Esophagus muscularis mucosa (tissue), 4 donors: ENCODE measurements around the gene CHPT1. TPM values are rescaled to one million over a fixed set of nuclear protein-coding genes. Genes with fewer than 3 reads are reported as not detected.
"Not testable (repeated sequence)": the region's sequence is repeated elsewhere in the genome, so short reads cannot be mapped to it uniquely, and the experiment has no call there.

Source experiments
- DNase-seq: peaks from one replicate; pipeline ENCODE4 v3.0.0-alpha.2; 2017; ENCODE audit errors: extremely low spot score
- H3K27ac ChIP-seq, 4 donors: fragments of 200-600 bp; sonication (generic); replicated peaks in 1 of 4; 1 replicate in 3 of 4; 2 replicates in 1 of 4; pipeline ENCODE4 v1.5.1; 2016 to 2019; ENCODE audit warnings: mild to moderate bottlenecking in 1 of 4
- H3K27me3 ChIP-seq, 4 donors: fragments of 200-600 bp; sonication (generic); one replicate each; pipeline versions ENCODE4 v1.5.1 to v1.6.0; 2016 to 2019
- H3K36me3 ChIP-seq, 4 donors: fragments of 200-600 bp; sonication (generic); one replicate each; pipeline ENCODE4 v1.5.1; 2016 to 2019
- H3K4me1 ChIP-seq, 4 donors: fragments of 200-600 bp; sonication (generic); one replicate each; pipeline ENCODE4 v1.5.1; 2016 to 2019
- H3K4me3 ChIP-seq, 4 donors: fragments of 200-600 bp; sonication (generic); 1 replicate in 2 of 4; 2 replicates in 2 of 4; pipeline ENCODE4 v1.5.1; 2016 to 2019; ENCODE audit warnings: mild to moderate bottlenecking in 4 of 4, moderate library complexity in 1 of 4
- H3K9me3 ChIP-seq, 4 donors: fragments of 200-600 bp; sonication (generic); 1 replicate in 3 of 4; 2 replicates in 1 of 4; pipeline ENCODE4 v1.5.1; 2016 to 2019
- CTCF ChIP-seq, 3 experiments: fragments of 200-600 bp in 2 of 3; fragments of 450-650 bp in 1 of 3; sonication (generic) in 2 of 3; IDR thresholded peaks; one replicate each; pipeline ENCODE4 v1.5.1; 2017 to 2019; ENCODE audit warnings: antibody characterized with exemption in 3 of 3, mild to moderate bottlenecking in 2 of 3, moderate library complexity in 1 of 3
- EP300 ChIP-seq: sonication (generic); formaldehyde crosslinking; IDR thresholded peaks from one replicate; pipeline ENCODE4 v1.6.1; 2017; ENCODE audit warnings: antibody characterized with exemption
- POLR2A ChIP-seq: fragments of 450-650 bp; IDR thresholded peaks from one replicate; pipeline ENCODE4 v1.6.1; 2017; ENCODE audit warnings: antibody characterized with exemption, moderate library complexity, mild to moderate bottlenecking, low read depth
- POLR2AphosphoS5 ChIP-seq, 2 donors: sonication (generic); formaldehyde crosslinking; IDR thresholded peaks; one replicate each; pipeline ENCODE4 v1.6.1; 2017; ENCODE audit warnings: antibody characterized with exemption in 2 of 2
- WGBS: methylation state at CpG from one replicate; pipeline ENCODE4 v1.1.5; 2018; 5-methylcytosine and 5-hydroxymethylcytosine counted together
- intact Hi-C: fragments of 100-400 bp; cut with DNase I; formaldehyde crosslinking; loops from one replicate; pipeline ENCODE4 v1.15.1; 2023
- total RNA-seq, 4 donors: library from RNA; depleted of rRNA; stranded (reverse); fragments of >200 nt; gene quantifications; one replicate each; pipeline versions ENCODE4 v1.1.0 to v1.2.1, GENCODE V29; 2016

CHPT1 gene
- total RNA-seq, 4 donors from 2014 or later = 57.5 to 180 (median 83.8) TPM

GRCh38 chr12:101729842-101730241, 32.4 kb downstream of the CHPT1 start:
- no peaks in the 10 kb centered on the region for H3K9me3 ChIP-seq
- H3K27ac ChIP-seq = no peak overlapping the region
- no peak overlapping the region for H3K4me3 ChIP-seq
- no peaks in the 10 kb centered on the region for H3K27me3 ChIP-seq
- intact Hi-C loops = no loop called here
- no peak for DNase-seq
- TF ChIP-seq POLR2AphosphoS5 (IDR thresholded peaks at IDR 0.05) = no peak
- no peaks in the 10 kb centered on the region for H3K4me1 ChIP-seq
- peaks cover 18 to 89% (median 50%) of the 10 kb centered on the region in 4 donors for H3K36me3 ChIP-seq

DNA sequence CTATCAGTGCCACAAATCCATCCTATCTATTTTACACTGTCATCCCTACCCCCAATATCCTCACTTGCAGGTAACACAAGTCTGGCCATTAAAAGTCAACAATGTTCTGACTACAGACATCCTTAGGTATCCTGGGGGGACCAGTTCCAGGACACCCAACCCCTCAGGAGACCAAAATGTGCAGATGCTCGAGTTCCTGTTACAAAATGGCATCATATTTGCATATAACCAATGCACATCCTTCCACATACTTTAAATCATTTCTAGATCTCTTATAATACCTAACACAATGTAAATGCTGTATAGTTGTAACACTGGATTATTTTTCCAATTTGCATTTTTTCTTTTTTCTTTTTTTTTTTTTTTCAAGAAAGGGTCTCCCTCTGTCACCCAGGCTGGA, 34.9 kb downstream of the CHPT1 start:
- Histone ChIP-seq H3K4me1 (no peaks in the 10 kb centered on the region), H3K4me3 (no peak overlapping the region), H3K27me3 (no peaks in the 10 kb centered on the region), H3K27ac (no peak overlapping the region), H3K36me3 (peaks cover 13 to 72% (median 43%) of the 10 kb centered on the region in 4 donors), H3K9me3 (no peaks in the 10 kb centered on the region)
- no peak for DNase-seq
- intact Hi-C loops = no loop called here
- WGBS = 100% methylated on average over 1 of the region's 1 CpG
- TF ChIP-seq POLR2AphosphoS5 (IDR thresholded peaks at IDR 0.05) = no peak
- TF ChIP-seq EP300 = no peak
- TF ChIP-seq POLR2A = no peak
- no peak for TF ChIP-seq CTCF (IDR thresholded peaks at IDR 0.05)

GRCh38 chr12:101733166-101733565, 35.7 kb downstream of the CHPT1 start:
- DNase-seq = no peak
- Histone ChIP-seq H3K4me1 (no peaks in the 10 kb centered on the region), H3K4me3 (no peak overlapping the region), H3K27me3 (no peaks in the 10 kb centered on the region), H3K27ac (no peak overlapping the region), H3K9me3 (no peaks in the 10 kb centered on the region), H3K36me3 (peaks cover 14 to 71% (median 41%) of the 10 kb centered on the region in 4 donors)
- 68% methylated on average over 2 of the region's 2 CpGs for WGBS
- TF ChIP-seq POLR2A (no peak), EP300 (no peak), POLR2AphosphoS5 (IDR thresholded peaks at IDR 0.05) (no peak), CTCF (IDR thresholded peaks at IDR 0.05) (no peak)
- intact Hi-C loops = no loop called here

- H3K27ac ChIP-seq, H3K9me3 ChIP-seq, H3K4me1 ChIP-seq, H3K4me3 ChIP-seq, DNase-seq, H3K27me3 ChIP-seq, intact Hi-C loops: not testable (repeated sequence)
- 91% methylated on average over 5 of the region's 5 CpGs for WGBS
- H3K36me3 ChIP-seq = peaks cover 23 to 71% (median 48%) of the 10 kb centered on the region in 4 donors
These were observed 37.0 kb downstream of the CHPT1 start for GRCh38 chr12:101734482-101734881.

DNA sequence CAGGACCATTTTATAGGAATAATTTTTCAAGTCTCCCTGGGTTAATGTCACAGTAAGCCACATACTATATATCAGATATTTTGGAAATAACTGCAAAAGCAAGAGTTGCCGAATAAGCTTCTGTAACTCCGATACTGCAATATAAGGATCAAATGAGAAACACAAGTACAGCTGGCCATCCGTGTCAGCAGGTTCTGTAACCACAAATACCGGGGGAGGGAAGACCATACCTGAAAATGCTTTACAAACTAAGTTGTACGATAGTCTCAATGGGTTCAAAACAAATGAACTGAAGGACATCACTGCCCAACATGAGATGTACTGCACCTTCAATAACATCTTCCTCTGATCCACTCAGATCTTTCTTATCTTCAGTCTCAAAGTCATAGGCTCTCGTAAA, 40.0 kb downstream of the CHPT1 start:
- no peak overlapping the region for H3K4me3 ChIP-seq
- no peaks in the 10 kb centered on the region for H3K9me3 ChIP-seq
- no peaks in the 10 kb centered on the region for H3K27me3 ChIP-seq
- DNase-seq = no peak
- H3K4me1 ChIP-seq = no peaks in the 10 kb centered on the region
- intact Hi-C loops = no loop called here
- H3K27ac ChIP-seq = no peak overlapping the region
- no peak for TF ChIP-seq CTCF (IDR thresholded peaks at IDR 0.05)
- no peak for TF ChIP-seq EP300
- TF ChIP-seq POLR2A = no peak
- TF ChIP-seq POLR2AphosphoS5 (IDR thresholded peaks at IDR 0.05) = no peak
- H3K36me3 ChIP-seq = peaks cover 23 to 72% (median 47%) of the 10 kb centered on the region in 4 donors
- 93% methylated on average over 6 of the region's 6 CpGs for WGBS

DNA sequence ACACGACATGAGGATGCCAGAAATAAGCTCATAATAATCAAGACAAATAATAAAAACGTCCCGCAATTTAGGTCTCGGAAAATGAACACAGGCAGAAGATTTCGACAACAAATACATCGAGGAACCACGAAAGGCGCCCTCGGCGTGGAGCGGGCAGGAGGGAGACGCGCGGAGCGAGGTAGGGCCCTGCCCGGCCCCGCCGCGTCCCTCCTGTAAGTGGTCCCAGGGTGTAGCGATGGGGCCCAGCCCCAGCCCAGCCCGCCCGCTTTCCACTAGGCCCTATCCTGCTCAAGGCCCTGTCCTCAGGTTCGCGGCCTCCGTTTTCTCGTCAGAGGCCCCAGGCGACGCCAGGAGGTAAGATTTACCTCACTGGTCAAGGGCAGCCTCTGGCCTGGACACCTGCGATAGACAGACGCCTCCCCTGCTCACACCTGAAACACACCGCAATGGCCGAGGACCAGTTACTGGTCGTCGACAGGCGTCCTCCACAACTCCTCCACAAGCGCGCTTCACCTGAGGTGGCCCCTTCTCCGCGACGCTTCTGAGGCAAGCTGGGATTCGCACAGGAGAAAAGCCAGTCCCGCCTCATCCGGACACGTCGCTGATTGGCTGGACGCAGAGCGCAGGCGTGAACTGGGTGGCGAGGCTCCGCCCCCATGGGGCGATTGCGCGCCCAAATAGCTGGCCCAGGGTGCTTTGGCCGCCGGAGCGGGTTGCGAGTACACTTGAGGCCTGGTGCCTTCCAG, 41.7 kb downstream of the CHPT1 start, which contains the start of gene SYCP3:
SYCP3 (minus strand) TSS at position 543 of the 746 bp plus-strand sequence. CDS start 1,527 bp downstream, outside the sequence.
- peaks cover 17 to 74% (median 49%) of the 10 kb centered on the region in 4 donors for H3K36me3 ChIP-seq
- DNase-seq = no peak

More for the DNA sequence above, 41.7 kb downstream of the CHPT1 start, which contains the start of gene SYCP3:
- no peak within 1 kb of the TSS for H3K4me3 ChIP-seq
- intact Hi-C loops = no loop called here
- TF ChIP-seq POLR2AphosphoS5 (IDR thresholded peaks at IDR 0.05) (no peak), EP300 (no peak), POLR2A (no peak), CTCF (IDR thresholded peaks at IDR 0.05) (no peak)
- 98% methylated on average over 36 of the region's 57 CpGs for WGBS
- H3K27ac ChIP-seq = no peak within 1 kb of the TSS
- H3K4me1 ChIP-seq = peaks cover 0 to 4% (median 0%) of the 10 kb centered on the region in 4 donors
- H3K27me3 ChIP-seq = no peaks in the 10 kb centered on the region
- H3K9me3 ChIP-seq = no peaks in the 10 kb centered on the region
